Upper lobe of left lung (tissue), 4 donors: ENCODE results near the gene AOC2.
"Not testable (repeated sequence)": the region's sequence is repeated elsewhere in the genome, so short reads cannot be mapped to it uniquely, and the experiment has no call there.

Source experiments
- CTCF ChIP-seq, 6 experiments: fragments of 450-650 bp in 4 of 6; fragments of 200-600 bp in 2 of 6; sonication (generic) in 2 of 6; IDR thresholded peaks; one replicate each; pipeline ENCODE4 v1.5.1; 2016 to 2019; ENCODE audit warnings: antibody characterized with exemption in 6 of 6
- EP300 ChIP-seq, 4 donors: sonication (generic); formaldehyde crosslinking; IDR thresholded peaks; one replicate each; pipeline ENCODE4 v1.5.1; 2017; ENCODE audit warnings: antibody characterized with exemption in 4 of 4, control low read depth in 2 of 4
- POLR2AphosphoS5 ChIP-seq, 2 donors: sonication (generic); formaldehyde crosslinking; IDR thresholded peaks; one replicate each; pipeline ENCODE4 v1.5.1; 2017; ENCODE audit warnings: antibody characterized with exemption in 2 of 2

GRCh38 chr17:42873932-42874695 is 29.7 kb downstream of the AOC2 start:
- TF ChIP-seq POLR2AphosphoS5 (IDR thresholded peaks at IDR 0.05), result peak in 1 of 2 donors; percentile 40
- not testable (repeated sequence) for TF ChIP-seq EP300, CTCF (IDR thresholded peaks at IDR 0.05)
